DOHH2 (cell line): ENCODE data around the gene FAM78A.

ENCODE experiments used
- H3F3A ChIP-seq: fragments of 200-600 bp; sonication (generic), shearing (Covaris generic); 2 replicates; pipeline ENCODE4 v1.6.0; 2016; ENCODE audit warnings: antibody characterized with exemption, mild to moderate bottlenecking; ENCODE audit not compliant: control insufficient read depth, insufficient read depth
- H3K27ac ChIP-seq: fragments of 200-600 bp; sonication (generic); 2 replicates; pipeline ENCODE4 v1.5.1; 2014; ENCODE audit warnings: low read depth, mild to moderate bottlenecking, low read length, moderate library complexity
- H3K27me3 ChIP-seq: fragments of 200-600 bp; sonication (generic); 2 replicates; pipeline ENCODE4 v1.6.1; 2014; ENCODE audit warnings: mild to moderate bottlenecking, low read length, mixed read lengths; ENCODE audit not compliant: control insufficient read depth
- H3K36me3 ChIP-seq: fragments of 200-600 bp; sonication (generic); 2 replicates; pipeline ENCODE4 v1.6.1; 2014; ENCODE audit warnings: mild to moderate bottlenecking, low read length, moderate library complexity, mixed read lengths; ENCODE audit not compliant: control insufficient read depth
- H3K4me1 ChIP-seq: fragments of 200-600 bp; sonication (generic); 2 replicates; pipeline ENCODE4 v1.6.1; 2014; ENCODE audit warnings: mild to moderate bottlenecking, low read length, mixed read lengths; ENCODE audit not compliant: control insufficient read depth
- H3K4me2 ChIP-seq: fragments of 200-600 bp; sonication (generic); 2 replicates; pipeline ENCODE4 v1.6.0; 2014; ENCODE audit warnings: mild to moderate bottlenecking, low read length, moderate library complexity
- H3K4me3 ChIP-seq: fragments of 200-600 bp; sonication (generic); 2 replicates; pipeline ENCODE4 v1.5.1; 2014; ENCODE audit warnings: mild to moderate bottlenecking, low read length, mixed read lengths
- H3K79me2 ChIP-seq: fragments of 200-600 bp; sonication (generic); 2 replicates; pipeline ENCODE4 v1.6.1; 2014; ENCODE audit warnings: mild to moderate bottlenecking, low read length, mixed read lengths; ENCODE audit not compliant: control insufficient read depth
- H3K9me2 ChIP-seq: fragments of 200-600 bp; sonication (generic); replicated peaks from 2 replicates; pipeline ENCODE4 v1.6.1; 2014; ENCODE audit warnings: mild to moderate bottlenecking, low read length, mixed read lengths; ENCODE audit not compliant: control insufficient read depth
- H3K9me3 ChIP-seq: fragments of 200-600 bp; sonication (generic); 2 replicates; pipeline ENCODE4 v1.6.1; 2014; ENCODE audit warnings: antibody characterized with exemption, low read length, mixed read lengths; ENCODE audit not compliant: control insufficient read depth, insufficient read depth
- H4K20me1 ChIP-seq: fragments of 200-600 bp; sonication (generic); 2 replicates; pipeline ENCODE4 v1.6.0; 2014; ENCODE audit warnings: low read depth, mild to moderate bottlenecking, antibody characterized with exemption, low read length, moderate library complexity; ENCODE audit not compliant: control insufficient read depth, insufficient read depth
- CTCF ChIP-seq: fragments of 200-600 bp; sonication (generic); IDR thresholded peaks from one replicate; pipeline ENCODE4 v1.5.1; 2014; ENCODE audit warnings: antibody characterized with exemption, mild to moderate bottlenecking, low read depth, low read length; ENCODE audit not compliant: poor library complexity, severe bottlenecking
- EZH2phosphoT487 ChIP-seq: fragments of 200-600 bp; sonication (generic); IDR thresholded peaks from 2 replicates; pipeline ENCODE4 v1.6.1; 2017; ENCODE audit warnings: borderline replicate concordance, mild to moderate bottlenecking, antibody characterized with exemption, low read length, moderate library complexity, mixed read lengths

FAM78A gene

GRCh38 chr9:131226226-131226625, 50.1 kb downstream of the FAM78A start:
- peaks cover 31% of the 10 kb centered on the region for H3K36me3 ChIP-seq
- H3F3A ChIP-seq: no peaks in the 10 kb centered on the region; the same call in 1 of the 2 replicates
- no peaks in the 10 kb centered on the region for H3K27me3 ChIP-seq
- peaks cover 10% of the 10 kb centered on the region for H3K4me1 ChIP-seq
- no peaks in the 10 kb centered on the region for H3K9me2 ChIP-seq
- no peak overlapping the region for H3K4me3 ChIP-seq
- TF ChIP-seq CTCF (no peak), EZH2phosphoT487 (no peak)
- H3K9me3 ChIP-seq: no peaks in the 10 kb centered on the region
- no peak overlapping the region for H3K27ac ChIP-seq
- no peaks in the 10 kb centered on the region for H3K79me2 ChIP-seq
- H4K20me1 ChIP-seq: no peaks in the 10 kb centered on the region
- no peak overlapping the region for H3K4me2 ChIP-seq

GRCh38 chr9:131222460-131222859, 53.9 kb downstream of the FAM78A start:
- H3K27me3 ChIP-seq: no peaks in the 10 kb centered on the region
- H3K36me3 ChIP-seq: peaks cover 23% of the 10 kb centered on the region
- H3F3A ChIP-seq: no peaks in the 10 kb centered on the region
- H3K4me2 ChIP-seq: no peak overlapping the region
- no peak for TF ChIP-seq CTCF
- TF ChIP-seq EZH2phosphoT487: no peak
- H3K79me2 ChIP-seq: no peaks in the 10 kb centered on the region
- H3K4me1 ChIP-seq: peaks cover 10% of the 10 kb centered on the region
- no peak overlapping the region for H3K4me3 ChIP-seq
- H3K27ac ChIP-seq: no peak overlapping the region
- no peaks in the 10 kb centered on the region for H3K9me2 ChIP-seq
- no peaks in the 10 kb centered on the region for H3K9me3 ChIP-seq
- no peaks in the 10 kb centered on the region for H4K20me1 ChIP-seq

GRCh38 chr9:131220485-131220884, 55.8 kb downstream of the FAM78A start:
- Histone ChIP-seq H3K79me2 (no peaks in the 10 kb centered on the region), H3K9me3 (no peaks in the 10 kb centered on the region), H3K27me3 (no peaks in the 10 kb centered on the region), H3F3A (no peaks in the 10 kb centered on the region), H3K4me2 (no peak overlapping the region), H3K4me3 (no peak overlapping the region), H3K27ac (no peak overlapping the region), H3K36me3 (peaks cover 25% of the 10 kb centered on the region), H3K9me2 (no peaks in the 10 kb centered on the region), H4K20me1 (no peaks in the 10 kb centered on the region), H3K4me1 (peaks cover under 1% of the 10 kb centered on the region; the same call in 1 of the 2 replicates)
- TF ChIP-seq EZH2phosphoT487 (no peak), CTCF (no peak)
